Hepatocyte (in vitro differentiated cells): ENCODE measurements around the gene ZNF547.

Source experiments
- CTCF ChIP-seq: fragments of 200-600 bp; sonication (generic); IDR thresholded peaks from 2 replicates; pipeline ENCODE4 v1.5.1; 2016; ENCODE audit warnings: antibody characterized with exemption, mild to moderate bottlenecking; ENCODE audit not compliant: poor library complexity
- EZH2 ChIP-seq: fragments of 200-600 bp; sonication (generic); IDR thresholded peaks from 2 replicates; pipeline ENCODE4 v1.6.1; 2016; ENCODE audit warnings: antibody characterized with exemption, mild to moderate bottlenecking, borderline replicate concordance
- EZH2phosphoT487 ChIP-seq: fragments of 200-600 bp; sonication (generic); IDR thresholded peaks from one replicate; pipeline ENCODE4 v1.6.1; 2018; ENCODE audit warnings: antibody characterized with exemption, mild to moderate bottlenecking, low read depth, moderate library complexity; ENCODE audit not compliant: unreplicated experiment, severe bottlenecking

DNA sequence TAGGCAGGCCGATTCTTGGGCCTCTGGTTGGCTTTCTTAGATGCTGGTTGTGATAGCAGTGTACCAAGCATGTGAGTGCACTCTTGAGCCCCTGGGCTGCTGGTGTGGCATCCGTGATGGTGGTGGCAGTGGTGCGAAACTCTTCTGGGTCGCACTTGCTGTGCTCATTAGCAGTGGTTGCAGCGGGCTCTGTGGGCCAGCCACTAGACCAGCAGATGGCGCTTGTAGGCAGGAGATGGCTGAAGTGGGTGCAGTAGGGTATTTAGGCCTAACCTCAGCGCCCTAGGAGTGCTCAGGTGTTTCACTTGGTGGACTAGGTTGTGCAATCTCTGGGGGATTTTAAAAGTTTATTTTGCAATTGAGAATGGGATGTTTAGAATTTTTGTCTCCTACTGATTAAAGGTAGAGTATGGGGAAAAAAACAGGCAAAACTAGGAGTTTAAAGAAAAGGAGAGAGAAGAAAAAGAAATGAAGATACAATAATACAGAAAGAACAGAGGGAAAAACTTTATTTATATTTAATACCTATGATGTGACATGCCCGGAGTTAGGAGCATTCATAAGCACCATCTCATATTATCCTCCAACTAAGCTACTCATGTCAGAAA lies 43.3 kb downstream of the ZNF547 start:
- peak; percentile 85 for TF ChIP-seq CTCF
- TF ChIP-seq EZH2, result no peak
- no peak for TF ChIP-seq EZH2phosphoT487
